Sigmoid colon (tissue), 7 donors: ENCODE results near the gene EDEM3. TPM values are rescaled to one million over a fixed set of nuclear protein-coding genes. Genes with fewer than 3 reads are reported as not detected.

Experiments
- DNase-seq: peaks from one replicate; pipeline ENCODE4 v3.0.0-alpha.2; 2019
- H3K27ac ChIP-seq, 4 donors: fragments of 200-600 bp; sonication (generic); one replicate each; pipeline ENCODE4 v1.5.1; 2016 to 2019; ENCODE audit warnings: mild to moderate bottlenecking in 1 of 4
- H3K27me3 ChIP-seq, 3 donors: fragments of 200-600 bp; sonication (generic); one replicate each; pipeline ENCODE4 v1.5.1; 2019; ENCODE audit warnings: mild to moderate bottlenecking in 1 of 3
- H3K36me3 ChIP-seq, 4 donors: fragments of 200-600 bp; sonication (generic); one replicate each; pipeline ENCODE4 v1.5.1; 2016 to 2019
- H3K4me1 ChIP-seq, 4 donors: fragments of 200-600 bp; sonication (generic); one replicate each; pipeline ENCODE4 v1.5.1; 2017 to 2019
- H3K4me3 ChIP-seq, 4 donors: fragments of 200-600 bp; sonication (generic); one replicate each; pipeline ENCODE4 v1.5.1; 2017 to 2019; ENCODE audit warnings: mild to moderate bottlenecking in 2 of 4, moderate library complexity in 1 of 4
- H3K9me3 ChIP-seq, 4 donors: fragments of 200-600 bp in 3 of 4; sonication (generic) in 3 of 4; one replicate each; pipeline versions ENCODE4 v1.5.1 to v1.6.1; 2013 to 2019
- EP300 ChIP-seq, 4 donors: sonication (generic); formaldehyde crosslinking; IDR thresholded peaks; one replicate each; pipeline ENCODE4 v1.6.1; 2017; ENCODE audit warnings: antibody characterized with exemption in 4 of 4
- POLR2A ChIP-seq, 2 donors: fragments of 450-650 bp; IDR thresholded peaks; one replicate each; pipeline ENCODE4 v1.6.1; 2016; ENCODE audit warnings: antibody characterized with exemption in 2 of 2, mild to moderate bottlenecking in 2 of 2, moderate library complexity in 2 of 2
- POLR2AphosphoS5 ChIP-seq, 4 donors: sonication (generic); formaldehyde crosslinking; IDR thresholded peaks; one replicate each; pipeline ENCODE4 v1.6.1; 2017; ENCODE audit warnings: antibody characterized with exemption in 4 of 4
- WGBS, 2 donors: extraction: QIAGEN DNeasy Blood & Tissue Kit; methylation state at CpG; one replicate each; pipeline ENCODE4 v1.1.7; 2013; 5-methylcytosine and 5-hydroxymethylcytosine counted together
- intact Hi-C: fragments of 100-400 bp; cut with DNase I; formaldehyde crosslinking; loops from one replicate; pipeline ENCODE4 v1.15.1; 2023
- polyA plus RNA-seq, 3 donors: library from polyadenylated mRNA; stranded (reverse); fragments of 200-250 nt; gene quantifications; one replicate each; pipeline ENCODE4 v1.2.3, GENCODE V29; 2013
- total RNA-seq, 4 donors: library from RNA; depleted of rRNA; stranded (reverse); fragments of >200 nt; gene quantifications; one replicate each; pipeline ENCODE4 v1.1.0, GENCODE V29; 2016
- TF ChIP-seq, protein P1 (sequence below), 4 experiments: fragments of 450-650 bp in 3 of 4; fragments of 200-600 bp in 1 of 4; IDR thresholded peaks; one replicate each; pipeline ENCODE4 v1.5.1; 2016 to 2019; ENCODE audit warnings: antibody characterized with exemption in 4 of 4, mild to moderate bottlenecking in 3 of 4, moderate library complexity in 2 of 4
- donor health status: healthy with polysubstance abuse.
- donor health status: Bipolar disorder and iron deficiency.
- donor health status: healthy.

EDEM3 gene
- total and polyA plus RNA-seq, 7 donors = 8.4 to 29.3 (median 21.4) TPM

GRCh38 chr1:184646178-184646701, 108.4 kb downstream of the EDEM3 start:
- Histone ChIP-seq H3K4me1 (peaks cover 0 to 11% (median 8%) of the 10 kb centered on the region in 4 donors), H3K27me3 (no peaks in the 10 kb centered on the region), H3K9me3 (no peaks in the 10 kb centered on the region), H3K36me3 (no peaks in the 10 kb centered on the region), H3K4me3 (no peak overlapping the region), H3K27ac (no peak overlapping the region)
- WGBS, 2 donors = 89 to 91% methylated on average over 3 of the region's 3 CpGs
- no peak for TF ChIP-seq POLR2AphosphoS5 (IDR thresholded peaks at IDR 0.05)
- TF ChIP-seq EP300 (IDR thresholded peaks at IDR 0.05) = no peak
- TF ChIP-seq POLR2A (IDR thresholded peaks at IDR 0.05) = no peak
- TF ChIP-seq, protein P1, sequence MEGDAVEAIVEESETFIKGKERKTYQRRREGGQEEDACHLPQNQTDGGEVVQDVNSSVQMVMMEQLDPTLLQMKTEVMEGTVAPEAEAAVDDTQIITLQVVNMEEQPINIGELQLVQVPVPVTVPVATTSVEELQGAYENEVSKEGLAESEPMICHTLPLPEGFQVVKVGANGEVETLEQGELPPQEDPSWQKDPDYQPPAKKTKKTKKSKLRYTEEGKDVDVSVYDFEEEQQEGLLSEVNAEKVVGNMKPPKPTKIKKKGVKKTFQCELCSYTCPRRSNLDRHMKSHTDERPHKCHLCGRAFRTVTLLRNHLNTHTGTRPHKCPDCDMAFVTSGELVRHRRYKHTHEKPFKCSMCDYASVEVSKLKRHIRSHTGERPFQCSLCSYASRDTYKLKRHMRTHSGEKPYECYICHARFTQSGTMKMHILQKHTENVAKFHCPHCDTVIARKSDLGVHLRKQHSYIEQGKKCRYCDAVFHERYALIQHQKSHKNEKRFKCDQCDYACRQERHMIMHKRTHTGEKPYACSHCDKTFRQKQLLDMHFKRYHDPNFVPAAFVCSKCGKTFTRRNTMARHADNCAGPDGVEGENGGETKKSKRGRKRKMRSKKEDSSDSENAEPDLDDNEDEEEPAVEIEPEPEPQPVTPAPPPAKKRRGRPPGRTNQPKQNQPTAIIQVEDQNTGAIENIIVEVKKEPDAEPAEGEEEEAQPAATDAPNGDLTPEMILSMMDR (IDR thresholded peaks at IDR 0.05) = no peak
- intact Hi-C loops = no loop called here
- DNase-seq = no peak

DNA sequence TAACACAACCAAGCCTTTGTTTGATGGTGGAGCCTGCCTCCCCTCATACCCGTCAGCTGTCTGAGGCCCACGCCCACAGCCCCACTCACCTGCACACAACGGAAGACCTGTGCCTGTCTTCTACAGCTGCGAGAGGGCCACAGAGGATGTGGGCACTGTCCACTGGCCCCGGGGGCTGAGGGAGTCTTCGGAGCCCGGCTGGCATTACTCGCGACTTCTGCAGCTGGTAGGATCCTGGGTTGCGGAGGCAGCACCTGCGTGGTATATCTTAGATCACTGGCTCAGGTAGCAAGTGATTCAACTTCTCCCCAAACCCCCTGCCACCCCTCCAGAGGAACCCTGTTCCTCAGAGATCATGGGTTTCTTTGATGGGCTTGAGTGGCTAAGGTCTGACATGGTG, 109.9 kb downstream of the EDEM3 start:
- 95 to 96% methylated on average over 11 of the region's 11 CpGs for WGBS, 2 donors
- Histone ChIP-seq H3K36me3 (no peaks in the 10 kb centered on the region), H3K27ac (no peak overlapping the region), H3K9me3 (no peaks in the 10 kb centered on the region), H3K4me1 (peaks cover 0 to 10% (median 7%) of the 10 kb centered on the region in 4 donors), H3K27me3 (no peaks in the 10 kb centered on the region), H3K4me3 (no peak overlapping the region)
- DNase-seq = no peak
- intact Hi-C loops = no loop called here
- TF ChIP-seq POLR2A (IDR thresholded peaks at IDR 0.05) (no peak), POLR2AphosphoS5 (IDR thresholded peaks at IDR 0.05) (no peak), EP300 (IDR thresholded peaks at IDR 0.05) (no peak)
- TF ChIP-seq, protein P1 (IDR thresholded peaks at IDR 0.05) = no peak

DNA sequence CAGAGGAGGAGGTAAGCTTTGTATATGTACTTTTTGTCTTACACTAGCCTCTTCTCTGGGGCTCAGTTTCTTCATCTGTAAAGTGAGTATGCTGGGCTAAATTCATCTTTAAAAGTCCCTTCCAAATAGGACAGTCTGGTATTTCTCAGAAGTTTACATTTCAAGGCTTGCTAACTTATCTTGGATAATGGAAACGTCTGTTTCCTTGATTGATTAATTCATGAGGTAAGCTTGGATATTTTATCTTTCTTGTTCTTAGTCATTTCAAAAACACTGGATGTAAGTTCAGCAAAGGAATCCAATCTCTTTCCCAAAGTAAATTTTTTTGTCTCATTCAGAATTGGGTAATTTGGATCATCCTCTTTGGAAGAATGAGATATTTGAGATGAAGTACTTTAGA, 111.0 kb downstream of the EDEM3 start:
- Histone ChIP-seq H3K27me3 (no peaks in the 10 kb centered on the region), H3K4me1 (no peaks in the 10 kb centered on the region), H3K27ac (no peak overlapping the region), H3K36me3 (no peaks in the 10 kb centered on the region), H3K9me3 (no peaks in the 10 kb centered on the region), H3K4me3 (no peak overlapping the region)
- no peak for DNase-seq
- intact Hi-C loops = no loop called here
- WGBS, 2 donors = 73 to 80% methylated on average over 1 of the region's 1 CpG
- TF ChIP-seq, protein P1 (IDR thresholded peaks at IDR 0.05) = no peak
- TF ChIP-seq POLR2AphosphoS5 (IDR thresholded peaks at IDR 0.05) (no peak), POLR2A (IDR thresholded peaks at IDR 0.05) (no peak), EP300 (IDR thresholded peaks at IDR 0.05) (no peak)

GRCh38 chr1:184641894-184642293, 112.8 kb downstream of the EDEM3 start:
- TF ChIP-seq POLR2AphosphoS5 (IDR thresholded peaks at IDR 0.05) = no peak
- TF ChIP-seq POLR2A (IDR thresholded peaks at IDR 0.05) = no peak
- TF ChIP-seq, protein P1 (IDR thresholded peaks at IDR 0.05) = no peak
- TF ChIP-seq EP300 (IDR thresholded peaks at IDR 0.05) = no peak
- Histone ChIP-seq H3K27ac (no peak overlapping the region), H3K36me3 (no peaks in the 10 kb centered on the region), H3K4me1 (no peaks in the 10 kb centered on the region), H3K27me3 (no peaks in the 10 kb centered on the region), H3K9me3 (no peaks in the 10 kb centered on the region), H3K4me3 (no peak overlapping the region)
- WGBS, 2 donors = 90 to 93% methylated on average over 2 of the region's 2 CpGs
- intact Hi-C loops = no loop called here
- no peak for DNase-seq

DNA sequence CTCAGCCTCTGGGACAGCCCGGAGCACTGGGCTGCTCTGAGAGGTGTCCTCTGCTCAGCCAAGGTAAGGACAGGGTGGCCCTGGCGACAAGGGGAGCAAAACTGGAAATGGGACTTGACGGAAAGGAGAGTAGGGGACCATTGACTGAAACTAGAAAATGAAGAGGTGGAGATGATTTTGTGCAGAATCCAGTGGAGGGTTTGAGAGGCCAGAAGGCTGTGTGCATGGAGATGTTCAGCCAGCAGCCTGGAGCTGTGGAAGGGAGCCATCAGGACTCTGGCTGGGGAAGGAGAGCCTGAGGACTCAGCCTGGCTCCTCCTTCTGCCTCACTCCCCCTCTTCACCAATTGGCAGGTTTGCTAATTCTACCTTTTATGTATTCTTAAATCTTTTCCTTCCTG, 114.2 kb downstream of the EDEM3 start:
- TF ChIP-seq POLR2A (IDR thresholded peaks at IDR 0.05) = no peak
- no peak for TF ChIP-seq POLR2AphosphoS5 (IDR thresholded peaks at IDR 0.05)
- DNase-seq = no peak
- Histone ChIP-seq H3K4me3 (no peak overlapping the region), H3K36me3 (no peaks in the 10 kb centered on the region), H3K9me3 (no peaks in the 10 kb centered on the region), H3K27ac (no peak overlapping the region), H3K4me1 (peaks cover 0 to 5% (median 2%) of the 10 kb centered on the region in 4 donors), H3K27me3 (no peaks in the 10 kb centered on the region)
- 92 to 97% methylated on average over 3 of the region's 3 CpGs for WGBS, 2 donors
- intact Hi-C loops = no loop called here

Other genes with a start within 250 kb of the EDEM3 start
- 100 to 1,000 TPM; 311 to 384 (median 369) TPM for gene NIBAN1, start 219.7 kb upstream of the EDEM3 start, total RNA-seq
- 10 to 100 TPM in 1 of 3 donors, 1 to 10 TPM in 2; 1.4 to 12.2 (median 8.4) TPM for gene NIBAN1, start 219.7 kb upstream of the EDEM3 start, polyA plus RNA-seq